ENCODE data around the gene ARFGEF3. TPM values are rescaled to one million over a fixed set of nuclear protein-coding genes. Genes with fewer than 3 reads are reported as not detected.

ARFGEF3 gene
- total and polyA plus RNA-seq, 10 of the 15 experiments (the other 5 are each of a cell fraction or from before 2014, with no cell fraction given) = under 0.01 to 0.08 (median 0.02) TPM; not detected in 1

- WGBS (ENCODE audit: insufficient coverage, insufficient replicate concordance, low lambda C conversion rate, missing lambda C conversion rate) = 39% methylated on average over 2 of the region's 2 CpGs
- BruUV-seq (replicated peaks) = no TSS peak
- H3K9me3 ChIP-seq (replicated peaks; ENCODE audit: control insufficient read depth, insufficient read depth, low read length) = no peaks in the 10 kb centered on the region
- no peaks in the 10 kb centered on the region for H3K79me2 ChIP-seq (ENCODE audit: control insufficient read depth, insufficient read depth, low read length)
- H4K20me1 ChIP-seq (ENCODE audit: control insufficient read depth, insufficient read depth) = no peaks in the 10 kb centered on the region
- H3K4me1 ChIP-seq (ENCODE audit: control insufficient read depth, insufficient read depth, low read length) = no peaks in the 10 kb centered on the region
- ATAC-seq = no peak
- intact Hi-C loops (cut with micrococcal nuclease; ENCODE audit: unreplicated experiment) = no loop called here
- DNase-seq (ENCODE audit: low read depth, low spot score) = no peak
- SMC1A ChIA-PET (ENCODE audit: uncharacterized antibody, unreplicated experiment) = interaction anchor here (0.6 to 1.0 kb wide), 2 partner anchors 19 to 781 kb away, joined by 3 read pairs; no protein-coding TSS in a partner anchor
- no peak overlapping the region for H2AFZ ChIP-seq (ENCODE audit: control insufficient read depth, low read depth, low read length)
- no peak overlapping the region for H3K27ac ChIP-seq (ENCODE audit: control insufficient read depth, insufficient read depth)
- RAD21 ChIA-PET (ENCODE audit: unreplicated experiment) = no interaction called here
- in situ Hi-C loops (cut with MboI) = no loop called here
- H3K36me3 ChIP-seq (ENCODE audit: control insufficient read depth in 2 of 2, insufficient read depth in 2 of 2, low read length in 1 of 2) = no peaks in the 10 kb centered on the region
- H3K4me3 ChIP-seq = no peak overlapping the region
- H3K27me3 ChIP-seq (replicated peaks in 1 of 2; ENCODE audit: control insufficient read depth in 2 of 2, insufficient read depth in 2 of 2, low read length in 1 of 2) = peaks cover 0 to 2% of the 10 kb centered on the region in 2 experiments; a peak in 2 of 4 replicates
- CTCF ChIA-PET = interaction anchor here (0.7 to 2.3 kb wide), 4 partner anchors 26 to 928 kb away, joined by 3 to 7 read pairs (median 4); no protein-coding TSS in a partner anchor
- no peak overlapping the region for H3K4me2 ChIP-seq (ENCODE audit: control insufficient read depth, insufficient read depth)
- no peak for FAIRE-seq
- H3K9ac ChIP-seq (ENCODE audit: control insufficient read depth, insufficient read depth, low read length) = no peak overlapping the region
- POLR2A ChIA-PET = interaction anchor here (0.6 kb wide), 1 partner anchor 38 kb away, joined by 4 read pairs; no protein-coding TSS in a partner anchor
- TF ChIP-seq RBBP5 (conservative IDR thresholded peaks at IDR 0.05) = no peak
- no peak for TF ChIP-seq TAF1 (IDR thresholded peaks at IDR 0.05; ENCODE audit: borderline replicate concordance, low read depth, low read length)
- TF ChIP-seq MTA3 (IDR thresholded peaks at IDR 0.05; ENCODE audit: borderline replicate concordance, low read length) = no peak
- TF ChIP-seq, protein P1, sequence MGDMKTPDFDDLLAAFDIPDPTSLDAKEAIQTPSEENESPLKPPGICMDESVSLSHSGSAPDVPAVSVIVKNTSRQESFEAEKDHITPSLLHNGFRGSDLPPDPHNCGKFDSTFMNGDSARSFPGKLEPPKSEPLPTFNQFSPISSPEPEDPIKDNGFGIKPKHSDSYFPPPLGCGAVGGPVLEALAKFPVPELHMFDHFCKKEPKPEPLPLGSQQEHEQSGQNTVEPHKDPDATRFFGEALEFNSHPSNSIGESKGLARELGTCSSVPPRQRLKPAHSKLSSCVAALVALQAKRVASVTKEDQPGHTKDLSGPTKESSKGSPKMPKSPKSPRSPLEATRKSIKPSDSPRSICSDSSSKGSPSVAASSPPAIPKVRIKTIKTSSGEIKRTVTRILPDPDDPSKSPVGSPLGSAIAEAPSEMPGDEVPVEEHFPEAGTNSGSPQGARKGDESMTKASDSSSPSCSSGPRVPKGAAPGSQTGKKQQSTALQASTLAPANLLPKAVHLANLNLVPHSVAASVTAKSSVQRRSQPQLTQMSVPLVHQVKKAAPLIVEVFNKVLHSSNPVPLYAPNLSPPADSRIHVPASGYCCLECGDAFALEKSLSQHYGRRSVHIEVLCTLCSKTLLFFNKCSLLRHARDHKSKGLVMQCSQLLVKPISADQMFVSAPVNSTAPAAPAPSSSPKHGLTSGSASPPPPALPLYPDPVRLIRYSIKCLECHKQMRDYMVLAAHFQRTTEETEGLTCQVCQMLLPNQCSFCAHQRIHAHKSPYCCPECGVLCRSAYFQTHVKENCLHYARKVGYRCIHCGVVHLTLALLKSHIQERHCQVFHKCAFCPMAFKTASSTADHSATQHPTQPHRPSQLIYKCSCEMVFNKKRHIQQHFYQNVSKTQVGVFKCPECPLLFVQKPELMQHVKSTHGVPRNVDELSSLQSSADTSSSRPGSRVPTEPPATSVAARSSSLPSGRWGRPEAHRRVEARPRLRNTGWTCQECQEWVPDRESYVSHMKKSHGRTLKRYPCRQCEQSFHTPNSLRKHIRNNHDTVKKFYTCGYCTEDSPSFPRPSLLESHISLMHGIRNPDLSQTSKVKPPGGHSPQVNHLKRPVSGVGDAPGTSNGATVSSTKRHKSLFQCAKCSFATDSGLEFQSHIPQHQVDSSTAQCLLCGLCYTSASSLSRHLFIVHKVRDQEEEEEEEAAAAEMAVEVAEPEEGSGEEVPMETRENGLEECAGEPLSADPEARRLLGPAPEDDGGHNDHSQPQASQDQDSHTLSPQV (IDR thresholded peaks at IDR 0.05) = no peak
- no peak for TF ChIP-seq RCOR1 (conservative IDR thresholded peaks at IDR 0.05; ENCODE audit: low read depth, low read length)
- no peak for TF ChIP-seq HDAC2 (IDR thresholded peaks at IDR 0.05)
- TF ChIP-seq FOXK2 (IDR thresholded peaks at IDR 0.05) = no peak
- TF ChIP-seq PAX8 (IDR thresholded peaks at IDR 0.05) = no peak
- TF ChIP-seq YY1 (IDR thresholded peaks at IDR 0.05; ENCODE audit: low read depth, low read length) = no peak
- no peak for TF ChIP-seq ZNF217 (IDR thresholded peaks at IDR 0.05)
- TF ChIP-seq RELA (IDR thresholded peaks at IDR 0.05; ENCODE audit: borderline replicate concordance, partially characterized antibody) = no peak
- no peak for TF ChIP-seq RAD21 (IDR thresholded peaks at IDR 0.05; ENCODE audit: insufficient read depth, low read depth, low read length)
- TF ChIP-seq, protein P2, sequence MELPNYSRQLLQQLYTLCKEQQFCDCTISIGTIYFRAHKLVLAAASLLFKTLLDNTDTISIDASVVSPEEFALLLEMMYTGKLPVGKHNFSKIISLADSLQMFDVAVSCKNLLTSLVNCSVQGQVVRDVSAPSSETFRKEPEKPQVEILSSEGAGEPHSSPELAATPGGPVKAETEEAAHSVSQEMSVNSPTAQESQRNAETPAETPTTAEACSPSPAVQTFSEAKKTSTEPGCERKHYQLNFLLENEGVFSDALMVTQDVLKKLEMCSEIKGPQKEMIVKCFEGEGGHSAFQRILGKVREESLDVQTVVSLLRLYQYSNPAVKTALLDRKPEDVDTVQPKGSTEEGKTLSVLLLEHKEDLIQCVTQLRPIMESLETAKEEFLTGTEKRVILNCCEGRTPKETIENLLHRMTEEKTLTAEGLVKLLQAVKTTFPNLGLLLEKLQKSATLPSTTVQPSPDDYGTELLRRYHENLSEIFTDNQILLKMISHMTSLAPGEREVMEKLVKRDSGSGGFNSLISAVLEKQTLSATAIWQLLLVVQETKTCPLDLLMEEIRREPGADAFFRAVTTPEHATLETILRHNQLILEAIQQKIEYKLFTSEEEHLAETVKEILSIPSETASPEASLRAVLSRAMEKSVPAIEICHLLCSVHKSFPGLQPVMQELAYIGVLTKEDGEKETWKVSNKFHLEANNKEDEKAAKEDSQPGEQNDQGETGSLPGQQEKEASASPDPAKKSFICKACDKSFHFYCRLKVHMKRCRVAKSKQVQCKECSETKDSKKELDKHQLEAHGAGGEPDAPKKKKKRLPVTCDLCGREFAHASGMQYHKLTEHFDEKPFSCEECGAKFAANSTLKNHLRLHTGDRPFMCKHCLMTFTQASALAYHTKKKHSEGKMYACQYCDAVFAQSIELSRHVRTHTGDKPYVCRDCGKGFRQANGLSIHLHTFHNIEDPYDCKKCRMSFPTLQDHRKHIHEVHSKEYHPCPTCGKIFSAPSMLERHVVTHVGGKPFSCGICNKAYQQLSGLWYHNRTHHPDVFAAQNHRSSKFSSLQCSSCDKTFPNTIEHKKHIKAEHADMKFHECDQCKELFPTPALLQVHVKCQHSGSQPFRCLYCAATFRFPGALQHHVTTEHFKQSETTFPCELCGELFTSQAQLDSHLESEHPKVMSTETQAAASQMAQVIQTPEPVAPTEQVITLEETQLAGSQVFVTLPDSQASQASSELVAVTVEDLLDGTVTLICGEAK (IDR thresholded peaks at IDR 0.05; ENCODE audit: borderline replicate concordance) = no peak
- no peak for TF ChIP-seq USF2 (IDR thresholded peaks at IDR 0.05; ENCODE audit: borderline replicate concordance, low read depth, low read length)
Measured at GRCh38 chr6:138261116-138261780, 99.5 kb downstream of the ARFGEF3 start.

Measured in GM12878 (cell line).